ENCODE data around the gene C1GALT1. TPM values are rescaled to one million over a fixed set of nuclear protein-coding genes. Genes with fewer than 3 reads are reported as not detected.

The C1GALT1 gene
- total and polyA plus RNA-seq, 5 experiments from 2014 or later = 41.7 to 72.6 (median 64.6) TPM

DNA sequence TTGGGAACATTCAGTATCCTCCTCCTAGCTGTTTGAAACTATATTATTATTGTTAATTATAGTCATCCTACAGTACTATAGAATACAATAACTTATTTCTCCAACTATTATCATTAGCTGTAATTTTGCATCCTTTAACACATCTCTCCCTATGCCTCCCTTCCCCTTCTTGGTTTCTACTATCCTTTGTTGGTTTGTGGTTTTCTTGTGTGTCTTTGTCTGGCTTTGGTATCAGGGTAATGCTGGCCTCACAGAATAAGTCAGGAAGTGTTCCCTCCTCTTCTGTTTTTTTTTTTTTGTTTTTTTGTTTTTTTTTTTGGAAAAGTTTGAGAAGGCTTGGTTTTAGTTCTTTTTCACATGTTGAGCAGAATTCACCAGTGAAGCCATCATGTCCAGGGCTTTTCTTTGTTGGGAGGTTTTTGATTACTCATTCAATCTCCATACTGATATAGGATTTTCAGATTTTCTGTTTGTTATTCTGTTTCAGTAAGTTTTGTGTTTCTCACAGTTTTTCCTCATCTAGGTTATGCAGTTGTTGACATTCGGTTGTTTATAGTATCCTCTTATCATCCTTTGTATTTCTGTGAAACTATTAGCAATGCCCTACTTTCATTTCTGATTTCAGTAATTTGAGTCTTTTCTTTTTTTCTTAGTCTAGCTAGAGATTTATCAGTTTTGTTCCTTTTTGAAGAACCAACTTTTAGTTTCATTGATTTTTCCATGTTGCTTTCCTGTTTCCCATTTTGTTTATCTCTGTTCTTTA lies 21.6 kb downstream of the C1GALT1 start:
- peaks cover 13 to 24% (median 14%) of the 10 kb centered on the region in 3 donors for H3K36me3 Mint-ChIP-seq
- peak overlapping the region in 8 of 10 donors; percentile 5 to 92 (median 61) for H3K27ac Mint-ChIP-seq
- peaks cover 0 to 25% (median 8%) of the 10 kb centered on the region in 9 donors for H3K9me3 Mint-ChIP-seq
- H3K4me3 Mint-ChIP-seq = peak overlapping the region in 9 of 10 donors; percentile 8 to 70 (median 48)
- ATAC-seq (peak; percentile 31 to 45), DNase-seq (no peak)
- H3K4me1 Mint-ChIP-seq = peaks cover 50 to 97% (median 80%) of the 10 kb centered on the region in 4 donors
- peaks cover 0 to 1% (median 0%) of the 10 kb centered on the region in 5 donors for H3K27me3 Mint-ChIP-seq
- POLR2A ChIA-PET = interaction anchor here (0.7 kb wide), 1 partner anchor 10 kb away, joined by 3 read pairs; no protein-coding TSS in a partner anchor

DNA sequence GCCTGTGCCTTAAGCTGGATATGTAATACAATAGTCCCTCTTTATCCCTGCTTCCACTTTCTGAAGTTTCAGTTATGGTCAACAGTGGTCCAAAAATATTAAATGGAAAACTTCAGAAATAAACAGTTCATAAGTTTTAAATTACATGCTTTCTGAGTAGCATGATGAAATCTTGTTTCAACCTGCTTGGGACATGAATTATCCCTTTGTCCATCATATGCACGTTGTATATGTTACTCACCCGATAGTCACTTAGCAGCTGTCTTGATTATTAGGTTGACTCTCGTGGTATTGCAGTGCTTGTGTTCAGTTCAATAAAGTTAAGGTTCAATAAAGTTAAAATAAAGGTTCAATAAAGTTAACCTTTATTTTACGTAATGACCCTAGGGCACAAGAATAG lies 25.5 kb downstream of the C1GALT1 start:
- ATAC-seq (no peak), DNase-seq (no peak)
- H3K27me3 Mint-ChIP-seq = no peaks in the 10 kb centered on the region
- peaks cover 45 to 92% (median 81%) of the 10 kb centered on the region in 4 donors for H3K4me1 Mint-ChIP-seq
- H3K9me3 Mint-ChIP-seq = peaks cover 0 to 9% (median 0%) of the 10 kb centered on the region in 9 donors
- H3K36me3 Mint-ChIP-seq = peaks cover 5 to 32% (median 16%) of the 10 kb centered on the region in 3 donors
- H3K27ac Mint-ChIP-seq = peak overlapping the region in 1 of 10 donors; percentile 55
- no peak overlapping the region for H3K4me3 Mint-ChIP-seq
- POLR2A ChIA-PET = no interaction called here

DNA sequence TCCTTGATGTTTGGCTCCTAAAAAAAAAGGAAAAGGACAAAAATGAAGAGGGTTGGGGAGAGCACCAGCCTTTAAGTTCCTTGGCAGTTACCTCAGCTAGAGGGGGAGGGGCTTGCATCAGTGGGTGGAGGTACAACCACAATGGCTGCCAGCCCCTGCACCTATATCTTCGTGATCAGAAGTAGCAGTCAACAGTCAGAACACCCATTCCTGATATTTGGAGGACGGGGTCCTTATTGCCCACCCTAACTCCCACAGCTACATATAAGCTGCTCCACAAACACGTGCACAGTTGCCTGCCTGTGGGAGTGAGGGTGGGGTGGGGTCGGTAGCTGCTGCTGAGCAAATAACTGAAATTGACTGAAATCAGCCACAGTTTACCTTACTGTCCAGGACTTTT lies 26.2 kb downstream of the C1GALT1 start:
- DNase-seq (no peak), ATAC-seq (no peak)
- Mint-ChIP-seq H3K27ac (no peak overlapping the region), H3K9me3 (peaks cover 0 to 9% (median 0%) of the 10 kb centered on the region in 9 donors), H3K4me1 (peaks cover 42 to 86% (median 74%) of the 10 kb centered on the region in 4 donors), H3K36me3 (peaks cover 5 to 32% (median 16%) of the 10 kb centered on the region in 3 donors), H3K4me3 (no peak overlapping the region), H3K27me3 (no peaks in the 10 kb centered on the region)
- POLR2A ChIA-PET = no interaction called here

DNA sequence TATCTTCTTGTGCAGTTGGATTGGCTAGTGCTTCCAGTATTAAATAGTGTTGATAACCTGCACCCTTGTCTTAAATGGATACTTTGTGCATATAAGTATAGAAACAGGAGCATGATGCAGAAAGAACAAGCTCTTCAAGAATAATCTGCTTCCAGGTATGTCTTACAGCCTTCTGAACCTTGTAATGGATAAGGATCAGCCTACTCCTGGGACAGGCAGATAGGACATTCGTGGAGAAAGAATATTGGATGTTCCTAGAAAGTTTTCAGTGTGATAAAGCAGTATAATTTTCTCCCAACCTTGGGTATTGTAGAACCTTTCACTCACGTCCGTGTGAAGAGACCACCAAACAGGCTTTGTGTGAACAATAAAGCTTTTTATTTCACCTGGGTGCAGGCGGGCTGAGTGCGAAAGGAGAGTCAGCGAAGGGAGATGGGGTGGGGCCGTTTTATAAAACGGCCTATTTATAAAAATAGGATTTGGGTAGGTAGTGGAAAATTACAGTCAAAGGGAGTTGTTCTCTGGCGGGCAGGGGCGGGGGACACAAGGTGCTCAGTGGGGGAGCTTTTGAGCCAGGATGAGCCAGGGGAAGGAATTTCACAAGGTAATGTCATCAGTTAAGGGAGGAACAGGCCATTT lies 27.2 kb downstream of the C1GALT1 start:
- peaks cover 37 to 83% (median 72%) of the 10 kb centered on the region in 4 donors for H3K4me1 Mint-ChIP-seq
- ATAC-seq (no peak), DNase-seq (no peak)
- H3K4me3 Mint-ChIP-seq = peak overlapping the region in 2 of 10 donors; percentile 15 to 33
- peak overlapping the region in 2 of 10 donors; percentile 45 to 66 for H3K27ac Mint-ChIP-seq
- peaks cover 5 to 41% (median 22%) of the 10 kb centered on the region in 3 donors for H3K36me3 Mint-ChIP-seq
- POLR2A ChIA-PET = interaction anchor here (0.6 kb wide), 2 partner anchors 9 to 16 kb away, joined by 3 read pairs; no protein-coding TSS in a partner anchor
- H3K27me3 Mint-ChIP-seq = no peaks in the 10 kb centered on the region
- peaks cover 0 to 9% (median 0%) of the 10 kb centered on the region in 9 donors for H3K9me3 Mint-ChIP-seq

DNA sequence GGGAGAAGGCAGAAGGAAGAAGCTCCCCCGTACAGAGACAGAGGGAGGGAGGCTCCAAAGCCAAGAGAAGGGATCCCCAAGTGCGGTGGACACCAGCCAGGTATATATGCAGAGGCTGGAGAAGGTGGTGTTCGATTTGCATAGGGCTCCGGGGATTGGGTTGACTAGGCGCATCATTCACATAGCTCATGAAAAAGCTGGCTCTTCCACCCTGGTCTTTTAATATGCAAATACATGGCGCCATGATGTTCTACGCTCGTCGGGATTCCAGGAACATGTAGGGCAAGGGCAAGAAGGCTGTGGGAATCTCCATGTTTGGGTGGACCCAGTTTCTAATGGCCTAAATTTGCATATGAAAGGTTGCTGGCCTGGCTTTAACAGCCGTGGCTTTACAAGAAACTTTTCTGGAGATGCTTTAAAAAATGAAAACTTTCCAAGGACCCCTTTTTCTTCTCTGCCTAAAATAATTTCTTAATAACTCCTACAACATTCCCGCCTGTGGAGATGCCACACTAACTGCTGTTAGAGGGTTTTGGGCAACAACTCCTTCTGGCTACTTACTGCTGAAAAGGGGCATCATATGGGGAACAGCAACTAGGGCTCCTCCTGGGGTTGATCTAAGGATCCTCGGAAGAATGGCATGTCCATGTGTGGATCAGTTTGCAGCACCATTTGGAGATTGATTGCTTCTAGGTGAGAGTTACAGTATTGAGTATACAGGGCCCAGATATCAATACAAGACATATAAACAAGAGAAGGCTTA lies 28.3 kb downstream of the C1GALT1 start:
- Mint-ChIP-seq H3K4me3 (peak overlapping the region in 1 of 10 donors; percentile 1), H3K27me3 (no peaks in the 10 kb centered on the region), H3K27ac (peak overlapping the region in 2 of 10 donors; percentile 1 to 61), H3K36me3 (peaks cover 8 to 53% (median 31%) of the 10 kb centered on the region in 3 donors), H3K4me1 (peaks cover 29 to 72% (median 67%) of the 10 kb centered on the region in 4 donors), H3K9me3 (peaks cover 0 to 9% (median 0%) of the 10 kb centered on the region in 9 donors)
- POLR2A ChIA-PET = interaction anchor here (0.6 kb wide), 2 partner anchors 10 to 17 kb away, joined by 3 read pairs; no protein-coding TSS in a partner anchor
- ATAC-seq = no peak
- no peak for DNase-seq

DNA sequence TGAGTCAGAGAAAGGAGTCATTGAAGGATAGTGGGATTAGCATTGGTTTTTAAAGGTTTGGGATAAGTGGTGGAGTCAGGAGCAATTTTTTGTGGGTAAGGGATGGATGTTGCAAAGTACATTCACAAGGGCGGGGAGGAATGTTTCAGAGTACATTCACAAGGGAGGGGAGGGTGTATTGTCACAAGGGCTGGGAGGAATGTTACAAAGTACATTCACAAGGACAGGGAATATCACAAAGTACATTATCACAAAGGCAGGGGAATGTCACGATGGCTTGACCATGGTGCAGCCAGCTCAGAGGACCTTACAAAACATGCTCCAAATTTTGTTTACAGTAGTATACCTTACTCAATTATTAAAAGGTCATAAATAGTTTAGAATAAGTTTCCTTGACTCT lies 30.3 kb downstream of the C1GALT1 start:
- Mint-ChIP-seq H3K27ac (peak overlapping the region in 8 of 10 donors; percentile 3 to 88 (median 34)), H3K4me1 (peaks cover 28 to 70% (median 65%) of the 10 kb centered on the region in 4 donors), H3K9me3 (peaks cover 0 to 1% (median 0%) of the 10 kb centered on the region in 9 donors), H3K4me3 (peak overlapping the region in 1 of 10 donors; percentile 38), H3K36me3 (peaks cover 4 to 59% (median 41%) of the 10 kb centered on the region in 3 donors), H3K27me3 (no peaks in the 10 kb centered on the region)
- ATAC-seq = no peak
- POLR2A ChIA-PET = no interaction called here
- no peak for DNase-seq

DNA sequence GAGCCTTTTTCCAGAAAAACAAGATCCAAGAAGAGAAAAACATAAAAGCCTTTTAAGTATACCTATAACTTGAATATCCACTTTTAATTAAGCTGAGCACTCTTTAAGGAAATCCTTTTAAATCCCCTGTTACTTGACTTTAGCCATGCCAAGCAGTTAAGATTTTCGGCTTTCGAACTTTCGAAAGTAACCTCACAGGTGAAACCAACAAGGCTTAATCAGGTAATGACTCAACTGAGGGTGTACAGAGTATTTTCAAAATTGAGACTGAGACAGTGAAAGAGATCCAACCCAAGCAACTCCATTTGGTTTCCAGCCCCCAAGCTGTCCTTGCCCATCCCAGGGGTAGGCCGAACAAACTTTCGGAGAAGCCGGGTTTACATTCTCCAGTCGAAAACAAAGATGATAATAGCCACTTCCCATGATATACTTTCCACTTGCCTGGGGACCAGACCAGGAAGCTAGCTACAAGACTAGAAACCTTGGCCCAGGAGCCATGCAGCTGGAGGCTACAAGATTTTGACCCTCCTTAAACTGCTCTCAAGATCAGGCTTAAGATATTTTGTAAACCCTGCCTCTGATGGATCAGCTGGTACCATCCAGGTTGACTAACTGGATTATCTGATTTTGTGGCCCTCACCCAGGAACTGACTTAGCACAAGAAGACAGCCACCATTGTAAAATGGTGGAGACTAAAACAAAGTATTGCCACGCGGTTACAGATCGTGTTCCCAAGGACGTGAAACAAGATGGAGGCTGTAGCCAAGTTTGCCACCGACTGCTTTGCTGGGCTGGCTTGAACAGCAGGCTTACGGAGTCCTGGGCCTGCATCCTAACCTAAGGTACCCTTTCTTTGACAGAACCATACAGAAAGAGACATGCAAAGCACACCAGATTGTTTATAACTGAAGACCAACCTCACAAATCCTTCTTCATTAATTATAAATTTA lies 32.3 kb downstream of the C1GALT1 start:
- peaks cover 26 to 65% (median 61%) of the 10 kb centered on the region in 4 donors for H3K4me1 Mint-ChIP-seq
- H3K4me3 Mint-ChIP-seq = no peak overlapping the region
- peaks cover 11 to 69% (median 54%) of the 10 kb centered on the region in 3 donors for H3K36me3 Mint-ChIP-seq
- POLR2A ChIA-PET = no interaction called here
- peak overlapping the region in 1 of 10 donors; percentile 13 for H3K27ac Mint-ChIP-seq
- no peaks in the 10 kb centered on the region for H3K27me3 Mint-ChIP-seq
- no peaks in the 10 kb centered on the region for H3K9me3 Mint-ChIP-seq
- DNase-seq (no peak), ATAC-seq (no peak)

DNA sequence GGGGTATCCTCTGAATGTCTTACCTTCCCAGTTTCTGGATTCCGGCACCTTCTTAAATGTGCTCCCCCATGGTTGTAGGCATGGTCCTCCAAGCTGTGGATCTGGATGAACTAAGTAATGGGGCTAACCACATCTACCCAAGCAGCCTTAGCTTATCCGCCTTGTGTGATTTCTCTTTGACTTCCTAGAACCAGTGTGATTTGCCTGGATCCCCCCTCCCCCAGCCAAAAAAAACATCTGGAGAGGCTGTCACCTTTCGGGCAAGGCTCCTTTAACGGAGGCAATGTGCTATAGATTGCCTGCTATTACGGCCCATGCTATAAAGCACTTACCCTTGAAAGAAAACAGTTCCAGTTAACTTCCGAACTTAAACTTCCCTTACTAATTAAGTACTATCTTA lies 33.9 kb downstream of the C1GALT1 start:
- POLR2A ChIA-PET = no interaction called here
- Mint-ChIP-seq H3K4me1 (peaks cover 21 to 60% (median 55%) of the 10 kb centered on the region in 4 donors), H3K36me3 (peaks cover 11 to 67% (median 56%) of the 10 kb centered on the region in 3 donors), H3K9me3 (no peaks in the 10 kb centered on the region), H3K27ac (peak overlapping the region in 4 of 10 donors; percentile 6 to 50 (median 46)), H3K4me3 (no peak overlapping the region), H3K27me3 (no peaks in the 10 kb centered on the region)
- no peak for ATAC-seq
- DNase-seq = no peak

DNA sequence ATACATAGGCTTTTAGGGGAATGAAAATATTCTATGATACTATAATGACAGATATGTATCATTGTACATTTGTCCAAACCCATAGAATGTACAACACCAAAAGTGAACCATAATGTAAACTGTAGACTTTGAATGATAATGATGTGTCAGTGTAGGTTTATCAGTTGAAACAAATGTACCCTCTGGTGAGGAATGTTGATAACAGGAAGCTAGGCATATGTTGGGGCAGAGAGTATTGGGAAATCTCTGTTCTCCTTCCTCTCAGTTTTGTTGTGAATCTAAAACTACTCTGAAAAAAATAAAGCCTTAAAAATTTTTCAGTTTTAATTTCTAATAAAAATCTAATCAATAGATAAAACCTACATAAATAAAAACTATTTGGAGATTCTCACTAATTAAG lies 36.9 kb downstream of the C1GALT1 start:
- POLR2A ChIA-PET = no interaction called here
- H3K4me3 Mint-ChIP-seq = no peak overlapping the region

DNA sequence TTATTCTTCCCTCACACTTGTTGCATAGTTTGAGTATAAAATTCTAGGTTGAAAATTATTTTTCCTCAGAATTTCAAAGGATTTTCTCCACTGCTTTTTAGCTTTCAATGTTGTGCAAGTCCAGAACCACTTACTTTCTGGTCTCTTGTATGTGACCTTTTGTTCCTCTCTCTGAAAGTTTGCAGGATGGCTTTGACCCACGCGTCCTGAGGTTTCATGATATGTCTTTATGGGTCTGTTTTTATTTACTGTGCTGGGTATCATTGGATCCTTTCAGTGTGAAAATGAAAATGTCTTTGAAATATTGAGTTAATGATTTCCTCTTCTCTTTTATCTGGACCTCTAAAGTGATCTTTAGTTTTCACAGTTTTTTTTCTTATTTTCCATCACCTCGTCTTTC lies 38.5 kb downstream of the C1GALT1 start:
- Mint-ChIP-seq H3K27me3 (no peaks in the 10 kb centered on the region), H3K4me3 (peak overlapping the region in 1 of 10 donors; percentile 8), H3K27ac (peak overlapping the region in 3 of 10 donors; percentile 1 to 71 (median 32)), H3K9me3 (peaks cover 0 to 3% (median 0%) of the 10 kb centered on the region in 9 donors), H3K36me3 (peaks cover 8 to 62% (median 52%) of the 10 kb centered on the region in 3 donors), H3K4me1 (peaks cover 21 to 64% (median 55%) of the 10 kb centered on the region in 4 donors)
- no peak for DNase-seq
- ATAC-seq = no peak
- POLR2A ChIA-PET = no interaction called here

More for the DNA sequence above, 36.9 kb downstream of the C1GALT1 start:
- Mint-ChIP-seq H3K36me3 (peaks cover 11 to 69% (median 57%) of the 10 kb centered on the region in 3 donors), H3K4me1 (peaks cover 19 to 57% (median 51%) of the 10 kb centered on the region in 4 donors), H3K27me3 (no peaks in the 10 kb centered on the region), H3K9me3 (no peaks in the 10 kb centered on the region), H3K27ac (peak overlapping the region in 2 of 10 donors; percentile 8 to 44)
- DNase-seq (no peak), ATAC-seq (no peak)

DNA sequence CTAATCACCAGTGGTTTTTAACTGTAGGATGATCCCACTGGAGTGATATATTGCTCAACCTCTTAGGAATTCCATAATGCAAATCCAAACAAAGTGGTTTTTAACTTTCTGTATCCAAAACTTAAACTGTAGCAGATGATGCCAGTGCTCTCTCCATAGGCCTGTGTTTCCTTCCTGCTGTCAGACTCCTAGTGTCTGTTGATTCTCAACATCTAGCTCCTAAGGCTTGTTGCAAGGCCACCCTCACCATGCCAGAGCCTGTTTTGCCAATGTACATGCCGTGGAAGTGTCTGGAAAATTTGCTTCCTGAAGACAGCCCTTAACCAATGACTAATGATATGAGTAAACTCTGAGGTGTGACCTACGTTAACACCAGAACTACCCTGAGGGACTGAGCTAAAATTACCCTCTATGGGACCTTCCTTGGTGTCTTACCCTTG lies 39.3 kb downstream of the C1GALT1 start:
- H3K36me3 Mint-ChIP-seq = peaks cover 8 to 58% (median 46%) of the 10 kb centered on the region in 3 donors
- POLR2A ChIA-PET = interaction anchor here (1.2 kb wide), 1 partner anchor 10 kb away, joined by 3 read pairs; no protein-coding TSS in a partner anchor
- ATAC-seq (no peak), DNase-seq (no peak)
- peaks cover 20 to 61% (median 50%) of the 10 kb centered on the region in 4 donors for H3K4me1 Mint-ChIP-seq
- H3K27ac Mint-ChIP-seq = peak overlapping the region in 6 of 10 donors; percentile 14 to 71 (median 48)
- H3K9me3 Mint-ChIP-seq = peaks cover 0 to 3% (median 0%) of the 10 kb centered on the region in 9 donors
- peak overlapping the region in 1 of 10 donors; percentile 6 for H3K4me3 Mint-ChIP-seq
- H3K27me3 Mint-ChIP-seq = no peaks in the 10 kb centered on the region
